GM18873 (cell line): Measurements from ENCODE around the gene IQGAP3.
A peak's percentile ranks its signal among the peaks of the same experiment; 100 is the strongest.

ENCODE experiments used
- ATAC-seq: cut with Tn5 transposase; IDR thresholded peaks from one replicate; pipeline ENCODE4 v1.9.1; 2021; ENCODE audit warnings: mild to moderate bottlenecking, moderate library complexity, moderate number of reproducible peaks; ENCODE audit not compliant: unreplicated experiment, low FRiP score

The IQGAP3 gene

GRCh38 chr1:156515956-156516355 lies 56.4 kb downstream of the IQGAP3 start:
- no peak for ATAC-seq

GRCh38 chr1:156513185-156513584 lies 59.2 kb downstream of the IQGAP3 start:
- no peak for ATAC-seq

DNA sequence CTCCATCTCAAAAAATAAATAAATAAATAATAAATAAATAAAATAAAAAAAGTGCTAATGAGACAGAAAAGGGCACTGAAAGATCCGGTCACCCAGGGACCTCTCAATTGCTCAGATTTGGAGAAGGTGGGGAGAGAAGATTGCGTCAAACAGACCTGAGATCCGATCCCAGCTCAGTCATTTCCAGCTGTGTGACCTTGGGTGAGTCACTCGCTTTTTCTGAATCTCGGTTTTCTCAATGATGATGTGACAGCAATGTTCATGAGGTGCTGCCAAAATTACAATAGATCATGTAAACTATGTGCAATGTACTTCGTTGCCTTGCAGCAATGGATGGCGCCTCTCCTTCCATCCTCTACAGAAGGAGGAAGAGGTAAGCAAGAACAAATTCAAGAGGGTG lies 60.7 kb downstream of the IQGAP3 start:
- no peak for ATAC-seq

DNA sequence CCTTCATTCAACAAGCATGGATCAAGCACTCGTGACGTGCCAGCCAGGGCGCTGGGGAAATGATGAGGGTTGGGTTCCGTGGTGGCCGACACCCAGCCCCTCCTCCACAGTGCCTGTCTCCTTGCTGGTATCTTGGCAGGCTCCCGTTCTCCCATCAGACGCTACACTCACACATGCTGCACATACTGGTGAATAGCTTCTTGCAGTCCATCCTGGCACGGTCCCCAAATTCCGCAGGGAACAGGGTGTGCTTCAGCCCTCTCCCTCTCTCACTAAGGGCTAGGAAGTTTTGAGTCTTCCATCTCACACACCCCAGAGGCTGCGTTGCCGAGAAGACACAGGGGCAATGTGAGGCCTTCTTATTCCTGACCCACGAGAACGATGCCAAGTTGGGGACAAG lies 61.7 kb downstream of the IQGAP3 start:
- no peak for ATAC-seq

GRCh38 chr1:156509424-156510034 lies 62.8 kb downstream of the IQGAP3 start:
- no peak for ATAC-seq

DNA sequence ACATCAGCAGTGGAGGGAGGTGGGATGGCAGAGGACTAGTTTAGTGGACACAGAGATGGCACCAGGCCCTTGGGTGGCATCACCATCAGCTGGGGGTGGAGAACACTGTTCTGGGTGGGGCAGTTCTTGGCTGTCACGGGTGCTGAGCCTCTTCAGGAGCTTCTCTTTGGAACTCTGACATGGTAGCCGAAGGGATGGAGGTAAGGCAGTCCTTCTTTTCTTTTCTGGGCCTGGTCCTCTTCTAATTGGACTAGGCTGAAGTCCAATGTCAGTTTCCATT lies 63.5 kb downstream of the IQGAP3 start:
- ATAC-seq: no peak

DNA sequence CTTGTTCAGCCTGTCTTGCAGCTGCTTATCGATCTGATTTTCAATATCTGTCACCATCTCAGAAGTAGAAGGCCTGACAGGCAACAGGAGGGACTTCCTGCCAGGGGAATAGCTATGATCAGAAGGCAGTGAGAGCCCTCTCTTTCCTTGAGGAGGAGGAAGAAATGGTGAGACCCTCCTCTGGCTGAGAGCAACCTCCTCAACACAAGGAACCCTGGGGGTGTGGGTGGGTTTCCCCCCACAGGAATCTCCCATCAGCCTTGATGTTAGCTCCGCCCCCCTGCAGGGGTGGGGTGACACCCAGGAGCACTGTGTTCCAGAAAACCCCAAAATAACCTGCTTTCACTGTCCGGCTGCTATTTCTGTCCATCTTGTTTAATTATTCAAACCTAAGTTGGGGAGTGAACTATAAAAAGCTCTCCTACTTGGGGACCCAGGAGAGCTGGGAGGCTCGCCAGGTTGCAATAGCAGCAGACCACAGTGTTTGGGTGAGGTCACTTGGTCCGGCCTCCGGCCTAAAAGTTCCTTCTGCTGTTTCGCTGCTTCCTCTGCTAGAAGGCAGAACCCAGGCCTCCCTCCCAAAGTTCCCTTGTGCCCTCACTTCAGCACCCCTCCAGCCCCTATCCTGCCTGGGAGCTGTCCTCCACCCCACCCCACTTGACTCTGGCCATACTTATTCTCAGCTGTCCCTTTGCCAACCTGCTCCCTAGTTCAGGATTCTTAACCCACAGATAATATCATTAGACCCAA lies 64.0 kb downstream of the IQGAP3 start:
- no peak for ATAC-seq

- ATAC-seq: no peak
Measured at GRCh38 chr1:156506450-156506849, 65.9 kb downstream of the IQGAP3 start.

GRCh38 chr1:156505679-156506298 lies 66.6 kb downstream of the IQGAP3 start:
- ATAC-seq: no peak

DNA sequence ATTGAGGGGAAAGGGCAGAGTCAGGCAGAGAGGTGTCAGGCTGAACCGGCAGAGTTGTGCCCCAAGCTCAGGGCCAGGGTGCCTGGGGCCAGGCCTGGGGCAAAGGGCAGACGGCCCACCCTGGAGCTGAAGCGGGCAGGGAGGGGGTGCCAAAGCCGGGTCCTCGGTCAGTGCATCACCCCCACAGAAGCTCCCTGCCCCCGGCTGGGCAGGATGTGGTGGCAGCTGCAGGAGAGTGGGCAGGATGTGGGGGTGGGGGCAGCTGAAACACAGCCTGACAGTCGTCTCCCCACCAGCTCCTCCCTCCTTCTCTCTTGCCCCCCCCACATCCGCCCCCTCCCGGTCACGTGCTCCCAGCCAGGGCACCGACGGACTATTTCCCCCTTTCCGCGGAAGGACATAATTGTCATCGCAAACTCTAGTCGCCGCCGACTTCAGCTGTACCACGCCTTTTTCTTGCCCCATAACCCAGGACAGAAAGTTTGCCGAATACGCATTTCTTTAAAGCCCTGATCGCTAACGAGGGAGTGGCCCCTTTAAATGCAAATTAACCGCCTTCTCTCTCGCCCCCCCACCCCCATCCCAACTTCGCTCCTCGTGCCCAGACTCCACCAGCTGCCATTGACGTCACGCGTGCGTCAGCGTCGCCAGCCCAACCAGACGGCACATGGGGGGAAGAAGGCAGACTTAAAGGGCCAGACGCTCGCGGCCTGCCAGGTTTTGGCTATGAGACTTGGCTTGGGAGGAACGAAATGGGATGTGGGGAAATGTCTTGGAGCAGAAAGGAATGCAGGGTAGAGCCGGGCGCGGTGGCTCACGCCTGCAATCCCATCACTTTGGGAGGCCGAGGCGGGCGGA lies 67.3 kb downstream of the IQGAP3 start:
- ATAC-seq: peak; percentile 36

GRCh38 chr1:156504438-156504813 lies 67.9 kb downstream of the IQGAP3 start:
- ATAC-seq: no peak

GRCh38 chr1:156503698-156504437 lies 68.5 kb downstream of the IQGAP3 start:
- no peak for ATAC-seq

DNA sequence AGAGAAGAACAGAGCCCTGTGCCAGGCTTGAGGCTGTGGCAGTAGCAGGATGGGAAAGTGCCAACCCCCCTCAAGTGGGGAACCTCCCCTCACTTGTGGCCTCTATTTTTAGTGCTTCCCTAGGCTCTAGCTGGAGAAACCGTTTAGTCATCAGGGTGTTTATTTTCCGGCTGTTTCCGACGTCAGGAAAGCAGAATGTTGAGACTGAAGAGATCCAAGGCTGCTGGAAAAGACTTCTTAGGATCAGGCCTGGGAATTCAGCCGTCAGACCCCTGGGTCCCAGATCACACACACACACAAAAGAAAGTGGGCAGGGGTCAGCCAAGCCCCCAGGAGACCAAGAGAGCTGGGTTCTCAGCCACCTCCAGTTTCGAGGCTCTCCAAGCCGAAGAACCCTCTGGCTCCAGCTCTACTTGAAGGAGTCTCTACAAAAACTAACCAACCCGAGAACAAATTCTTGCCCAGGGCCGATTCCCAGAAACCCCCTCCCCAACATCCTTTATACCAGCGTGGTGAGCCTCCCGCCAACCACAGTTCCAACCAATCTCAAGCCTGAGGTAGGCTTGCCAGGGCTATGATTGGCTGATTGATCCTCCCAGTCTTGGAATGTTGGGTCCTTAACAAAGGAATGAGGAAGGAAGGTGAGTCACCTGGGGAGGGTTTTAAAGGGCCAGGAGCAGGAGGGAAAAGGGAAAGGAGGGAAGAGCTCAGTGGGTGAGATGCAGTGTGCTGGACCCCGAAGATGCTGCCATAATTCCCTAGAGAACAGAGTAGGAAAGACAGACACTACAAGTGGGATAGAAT lies 69.3 kb downstream of the IQGAP3 start:
- ATAC-seq: no peak

GRCh38 chr1:156502391-156502893 lies 69.9 kb downstream of the IQGAP3 start:
- no peak for ATAC-seq

- peak; percentile 40 for ATAC-seq
Measured at GRCh38 chr1:156500793-156501506, 71.4 kb downstream of the IQGAP3 start.

DNA sequence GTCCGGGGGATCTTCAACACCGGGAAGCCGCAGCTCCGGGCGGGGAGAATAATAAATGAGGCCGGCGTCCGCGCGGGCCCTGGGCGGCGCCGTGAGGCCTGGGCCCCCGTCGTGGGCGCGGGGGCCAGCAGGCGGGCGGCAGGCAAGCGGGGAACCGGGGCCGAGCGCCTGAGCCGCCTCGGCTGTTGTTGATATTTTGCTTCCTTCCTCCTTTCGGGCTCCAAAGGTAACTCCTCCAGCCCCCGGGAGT lies 71.9 kb downstream of the IQGAP3 start, which contains the start of gene MEF2D:
TSS of gene MEF2D (minus strand) at position 233 of the 250 bp plus-strand sequence. CDS start 17,483 bp downstream, outside the sequence.
- no peak for ATAC-seq

DNA sequence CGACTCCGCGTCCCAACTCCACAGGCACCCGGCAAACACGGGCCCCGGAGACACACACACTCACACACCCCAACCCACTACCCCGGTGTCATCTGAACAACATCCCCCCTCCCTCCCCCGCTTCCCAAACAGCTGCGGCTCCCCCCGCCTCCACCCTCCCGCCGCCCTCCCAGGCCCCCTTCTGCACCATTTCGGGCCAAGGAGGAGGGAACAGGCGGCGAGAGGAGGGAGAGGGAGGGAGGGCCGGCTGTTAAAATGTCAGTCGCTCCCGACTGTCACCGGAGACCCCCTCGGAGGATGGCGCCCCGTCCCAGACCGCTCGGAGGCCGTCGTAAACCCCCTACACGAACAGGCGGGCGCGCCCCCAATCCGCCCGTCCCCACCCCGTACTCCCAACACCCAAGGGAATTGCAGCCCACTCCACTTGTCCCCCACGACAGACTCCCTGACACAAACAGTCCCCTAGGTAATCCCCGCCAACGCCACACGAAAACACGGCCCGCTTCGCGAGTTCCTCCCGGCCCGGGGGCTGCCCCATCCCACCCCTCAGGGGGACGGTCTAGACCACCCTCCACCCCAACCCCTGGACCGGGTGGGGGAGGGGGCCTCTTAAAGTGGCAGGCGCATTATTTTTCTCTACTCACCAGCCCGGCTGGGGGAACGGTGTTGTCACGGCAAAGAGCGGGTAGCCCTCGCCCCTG lies 72.4 kb downstream of the IQGAP3 start:
- no peak for ATAC-seq

- ATAC-seq: no peak
Measured at GRCh38 chr1:156499194-156499841, 73.0 kb downstream of the IQGAP3 start.
